H1 (cell line): Measurements from ENCODE around the gene PPP4R3A. TPM values are rescaled to one million over a fixed set of nuclear protein-coding genes. Genes with fewer than 3 reads are reported as not detected.

Experiments used
- CTCF ChIA-PET: fragments of 300-600 bp; sonication (Branson Sonifier 250); formaldehyde crosslinking; loops from one replicate; lab custom pipeline; 2021; ENCODE audit not compliant: partially characterized antibody; lab: Charles Lee
- POLR2A ChIA-PET: fragments of 300-600 bp; sonication (Branson Sonifier 250); formaldehyde crosslinking; loops from one replicate; lab custom pipeline; 2021; ENCODE audit warnings: inconsistent platforms; ENCODE audit not compliant: partially characterized antibody; lab: Charles Lee
- DNase-seq, 2 experiments: peaks; one replicate each; pipeline versions ENCODE4 v3.0.0 to v3.0.0-alpha.2; 2010 to 2022; ENCODE audit warnings: low spot score in 2 of 2, low read depth in 1 of 2, mixed read lengths in 1 of 2
- FAIRE-seq: peaks from 2 replicates; lab custom pipeline; 2011; peaks lifted over from hg19 to GRCh38; lab: Jason Lieb, UNC
- H2AFZ ChIP-seq: 2 replicates; pipeline ENCODE4 v1.8.1; 2012; ENCODE audit warnings: low read length, inconsistent platforms
- H2AK5ac ChIP-seq: 2 replicates; pipeline ENCODE4 v1.6.1; 2013; ENCODE audit warnings: low read depth, low read length
- H2BK120ac ChIP-seq: replicated peaks from 2 replicates; pipeline ENCODE3; 2013; ENCODE audit warnings: low read depth, low read length, inconsistent platforms
- H2BK12ac ChIP-seq: 2 replicates; pipeline ENCODE4 v1.6.1; 2013; ENCODE audit warnings: low read depth, low read length
- H2BK15ac ChIP-seq: 2 replicates; pipeline ENCODE4 v1.6.1; 2013; ENCODE audit warnings: low read length
- H2BK20ac ChIP-seq: 2 replicates; pipeline ENCODE4 v1.6.1; 2013; ENCODE audit warnings: low read length
- H2BK5ac ChIP-seq: 2 replicates; pipeline ENCODE4 v1.6.1; 2013; ENCODE audit warnings: low read depth, low read length
- H3K14ac ChIP-seq: 2 replicates; pipeline ENCODE4 v1.6.1; 2013; ENCODE audit warnings: inconsistent platforms; ENCODE audit not compliant: insufficient read length
- H3K18ac ChIP-seq: 2 replicates; pipeline ENCODE4 v1.6.1; 2013; ENCODE audit warnings: low read length; ENCODE audit errors: extremely low read depth
- H3K23ac ChIP-seq: 2 replicates; pipeline ENCODE4 v1.6.1; 2013; ENCODE audit warnings: inconsistent platforms; ENCODE audit not compliant: insufficient read length
- H3K23me2 ChIP-seq: 2 replicates; pipeline ENCODE4 v1.6.1; 2013; ENCODE audit warnings: low read depth, low read length
- H3K27ac ChIP-seq: 2 replicates; pipeline ENCODE4 v1.6.1; 2011; ENCODE audit warnings: low read depth, low read length, inconsistent platforms
- H3K27me3 ChIP-seq, 4 experiments: replicated peaks in 1 of 4; 1 replicate in 1 of 4; 2 replicates in 3 of 4; pipeline versions ENCODE4 v1.6.1 to v1.8.1; 2011 to 2013; ENCODE audit warnings: low read length in 3 of 4, mild to moderate bottlenecking in 3 of 4, inconsistent platforms in 2 of 4, mixed read lengths in 2 of 4, moderate library complexity in 1 of 4; ENCODE audit not compliant: control insufficient read depth in 3 of 4, insufficient read depth in 3 of 4; ENCODE audit errors: extremely low read depth in 1 of 4
- H3K36me3 ChIP-seq, 4 experiments: 2 replicates each; pipeline versions ENCODE4 v1.6.1 to v1.8.1; 2011 to 2013; ENCODE audit warnings: mild to moderate bottlenecking in 4 of 4, low read length in 3 of 4, moderate library complexity in 2 of 4, control low read depth in 1 of 4, inconsistent platforms in 1 of 4; ENCODE audit not compliant: insufficient read depth in 4 of 4, control insufficient read depth in 2 of 4
- H3K4ac ChIP-seq: replicated peaks from 2 replicates; pipeline ENCODE3; 2013; ENCODE audit warnings: low read length, low read depth, mixed read lengths, inconsistent platforms; ENCODE audit not compliant: insufficient read length
- H3K4me1 ChIP-seq, 4 experiments: replicated peaks in 1 of 4; 1 replicate in 1 of 4; 2 replicates in 3 of 4; pipeline versions ENCODE4 v1.6.1 to v1.8.1; 2011 to 2013; ENCODE audit warnings: low read length in 3 of 4, inconsistent platforms in 2 of 4, mixed read lengths in 1 of 4; ENCODE audit not compliant: insufficient read depth in 4 of 4, control insufficient read depth in 3 of 4
- H3K4me2 ChIP-seq, 2 experiments: 2 replicates each; pipeline versions ENCODE4 v1.6.1 to v1.8.1; 2011 to 2013; ENCODE audit warnings: low read depth in 2 of 2, low read length in 2 of 2, control low read depth in 1 of 2, inconsistent platforms in 1 of 2, mild to moderate bottlenecking in 1 of 2; ENCODE audit not compliant: insufficient read depth in 1 of 2
- H3K4me3 ChIP-seq, 4 experiments: fragments of 200-600, 300-600 bp in 1 of 4; sonication (generic), shearing (Covaris generic), sonication (Bioruptor Twin) in 1 of 4; 2 replicates each; pipeline versions ENCODE4 v1.5.1 to v1.8.1; 2011 to 2016; ENCODE audit warnings: low read length in 4 of 4, low read depth in 3 of 4, control low read depth in 2 of 4, inconsistent platforms in 2 of 4, mild to moderate bottlenecking in 2 of 4, mixed read lengths in 1 of 4, moderate library complexity in 1 of 4; ENCODE audit not compliant: insufficient read depth in 2 of 4; ENCODE audit errors: extremely low read depth in 1 of 4
- H3K56ac ChIP-seq: replicated peaks from 2 replicates; pipeline ENCODE3; 2013; ENCODE audit warnings: low read depth, mild to moderate bottlenecking, mixed read lengths, low read length, inconsistent platforms; ENCODE audit not compliant: insufficient read length
- H3K79me1 ChIP-seq: 2 replicates; pipeline ENCODE4 v1.6.1; 2013; ENCODE audit warnings: low read depth, low read length, control low read depth
- H3K79me2 ChIP-seq, 2 experiments: 2 replicates each; pipeline versions ENCODE4 v1.6.1 to v1.8.1; 2012 to 2013; ENCODE audit warnings: low read length in 2 of 2, mild to moderate bottlenecking in 2 of 2, inconsistent platforms in 1 of 2; ENCODE audit not compliant: insufficient read depth in 2 of 2, control insufficient read depth in 1 of 2
- H3K9ac ChIP-seq, 4 experiments: replicated peaks in 1 of 4; 1 replicate in 1 of 4; 2 replicates in 3 of 4; pipeline versions ENCODE4 v1.6.1 to v1.8.1; 2011 to 2013; ENCODE audit warnings: low read depth in 3 of 4, low read length in 3 of 4, control low read depth in 2 of 4, mild to moderate bottlenecking in 2 of 4, moderate library complexity in 2 of 4, inconsistent platforms in 1 of 4; ENCODE audit errors: extremely low read depth in 1 of 4
- H3K9me3 ChIP-seq, 2 experiments: 2 replicates each; pipeline versions ENCODE4 v1.6.1 to v1.8.1; 2012 to 2013; ENCODE audit warnings: mild to moderate bottlenecking in 2 of 2, moderate library complexity in 2 of 2, control low read depth in 1 of 2, inconsistent platforms in 1 of 2, low read depth in 1 of 2, low read length in 1 of 2, mixed read lengths in 1 of 2; ENCODE audit not compliant: insufficient read depth in 2 of 2
- H4K20me1 ChIP-seq, 2 experiments: replicated peaks in 1 of 2; 2 replicates each; pipeline versions ENCODE3 to v1.8.1; 2011 to 2013; ENCODE audit warnings: inconsistent platforms in 2 of 2, low read length in 2 of 2, mild to moderate bottlenecking in 1 of 2; ENCODE audit not compliant: insufficient read depth in 2 of 2, control insufficient read depth in 1 of 2
- H4K5ac ChIP-seq: 2 replicates; pipeline ENCODE4 v1.6.1; 2013; ENCODE audit warnings: low read length, low read depth, mixed read lengths, inconsistent platforms; ENCODE audit not compliant: insufficient read length
- H4K8ac ChIP-seq: 2 replicates; pipeline ENCODE4 v1.8.0; 2013; ENCODE audit warnings: mild to moderate bottlenecking, moderate library complexity, low read length, inconsistent platforms; ENCODE audit not compliant: insufficient read depth; ENCODE audit errors: extremely low read depth
- H4K91ac ChIP-seq: replicated peaks from 2 replicates; pipeline ENCODE3; 2013; ENCODE audit warnings: low read length, mixed read lengths, inconsistent platforms; ENCODE audit not compliant: insufficient read length
- GTF2F1 ChIP-seq: IDR thresholded peaks from 2 replicates; pipeline ENCODE4 v1.6.1; 2012; ENCODE audit warnings: low read depth, low read length, improper control_type of control experiment, borderline replicate concordance
- HDAC2 ChIP-seq, 2 experiments: fragments of 300-600 bp in 1 of 2; sonication (generic) in 1 of 2; IDR thresholded peaks; 2 replicates each; pipeline ENCODE4 v1.6.1; 2011 to 2012; ENCODE audit warnings: low read depth in 2 of 2, low read length in 2 of 2, mild to moderate bottlenecking in 2 of 2, moderate library complexity in 2 of 2, borderline replicate concordance in 1 of 2, inconsistent platforms in 1 of 2
- KDM1A ChIP-seq: fragments of 200-600, 300-600 bp; sonication (generic); IDR thresholded peaks from 2 replicates; pipeline ENCODE4 v1.7.1; 2016; ENCODE audit warnings: mild to moderate bottlenecking, low read length, borderline replicate concordance
- POU5F1 ChIP-seq: IDR thresholded peaks from 2 replicates; pipeline ENCODE4 v1.6.1; 2011; ENCODE audit warnings: low read depth, mild to moderate bottlenecking, low read length, moderate library complexity
- SP4 ChIP-seq: IDR thresholded peaks from 2 replicates; pipeline ENCODE4 v1.6.1; 2012; ENCODE audit warnings: low read length, inconsistent platforms
- SRF ChIP-seq: IDR thresholded peaks from 2 replicates; pipeline ENCODE4 v1.6.1; 2011; ENCODE audit warnings: mild to moderate bottlenecking, low read depth, low read length, moderate library complexity
- TCF12 ChIP-seq: IDR thresholded peaks from 2 replicates; pipeline ENCODE4 v1.6.1; 2011; ENCODE audit warnings: low read depth, mild to moderate bottlenecking, low read length
- polyA plus RNA-seq, 7 experiments: library from polyadenylated mRNA; depleted of rRNA in 3 of 7; stranded (reverse) in 5 of 7; unstranded in 2 of 7; fragments of >200 nt in 5 of 7; fragments of 200-250 nt in 2 of 7; gene quantifications; 1 replicate in 5 of 7; 2 replicates in 1 of 7; 4 replicates in 1 of 7; pipeline versions ENCODE4 v1.2.1 to v1.2.3, GENCODE V29; 2011 to 2013; ENCODE audit warnings: missing spikeins in 2 of 7, mixed read lengths in 2 of 7
- total RNA-seq: library from RNA; stranded (reverse); fragmentation: NEBNext Ultra II Directional; extraction: Animal tissue kit (Norgen Biotek cat#: 25700); gene quantifications from 2 replicates; pipeline ENCODE4 v1.2.1, GENCODE V29; 2021

Gene PPP4R3A
- total and polyA plus RNA-seq, 2 of the 8 experiments (the other 6 are each of a cell fraction or from before 2014, with no cell fraction given): 31.7 to 122 TPM

GRCh38 chr14:91521061-91521640, 11.0 kb upstream of the PPP4R3A start:
- no peak overlapping the region for H3K4ac ChIP-seq
- H4K20me1 ChIP-seq: no peaks in the 10 kb centered on the region
- H4K91ac ChIP-seq: no peak overlapping the region
- H3K27me3 ChIP-seq: no peaks in the 10 kb centered on the region
- no peak overlapping the region for H2AFZ ChIP-seq
- H2BK15ac ChIP-seq: no peak overlapping the region
- H3K23me2 ChIP-seq: no peaks in the 10 kb centered on the region
- no peak overlapping the region for H2BK12ac ChIP-seq
- no peak overlapping the region for H4K5ac ChIP-seq
- H2BK20ac ChIP-seq: no peak overlapping the region
- FAIRE-seq: no peak
- H3K36me3 ChIP-seq: no peaks in the 10 kb centered on the region
- no peak overlapping the region for H3K56ac ChIP-seq
- no peak overlapping the region for H3K23ac ChIP-seq
- no peak overlapping the region for H4K8ac ChIP-seq
- no peaks in the 10 kb centered on the region for H3K79me1 ChIP-seq
- no peaks in the 10 kb centered on the region for H3K79me2 ChIP-seq
- CTCF ChIA-PET: no interaction called here
- no peak overlapping the region for H2BK5ac ChIP-seq
- no peak overlapping the region for H3K18ac ChIP-seq
- H3K9ac ChIP-seq: no peak overlapping the region
- TF ChIP-seq GTF2F1: no peak
- no peak for TF ChIP-seq SP4
- no peak for TF ChIP-seq KDM1A
- no peak for TF ChIP-seq POU5F1
- TF ChIP-seq HDAC2 (IDR thresholded peaks at IDR 0.05; ENCODE audit: borderline replicate concordance in 1 of 2, low read depth in 2 of 2, low read length in 2 of 2): no peak
- no peak for TF ChIP-seq TCF12
- TF ChIP-seq SRF: no peak
- no peak overlapping the region for H3K4me3 ChIP-seq
- no peak overlapping the region for H2BK120ac ChIP-seq
- DNase-seq: no peak
- H3K27ac ChIP-seq: no peak overlapping the region
- H2AK5ac ChIP-seq: no peak overlapping the region
- H3K9me3 ChIP-seq: no peaks in the 10 kb centered on the region
- H3K4me2 ChIP-seq: no peak overlapping the region
- H3K4me1 ChIP-seq: no peaks in the 10 kb centered on the region
- H3K14ac ChIP-seq: no peak overlapping the region
- POLR2A ChIA-PET: no interaction called here
